ENCODE results near the gene LMO1.

The LMO1 gene

DNA sequence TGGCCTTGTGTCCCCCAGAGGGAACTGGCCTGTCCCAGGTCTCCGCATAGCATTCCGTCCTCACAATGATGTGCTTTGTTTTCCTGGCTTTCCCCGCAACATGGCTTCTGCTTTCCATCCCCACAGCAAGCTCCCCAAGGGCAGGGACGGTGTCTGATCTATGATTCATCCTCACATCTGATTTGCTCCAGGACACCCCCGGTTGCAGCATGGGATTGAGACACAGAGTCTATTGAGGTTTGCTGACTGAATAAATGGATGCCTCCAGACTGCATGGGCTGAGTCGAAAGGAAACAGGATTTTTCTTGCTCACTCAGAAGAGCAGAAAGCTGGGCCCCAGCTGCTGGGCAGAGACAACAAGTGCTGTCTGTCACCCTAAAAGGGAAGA is 40.2 kb downstream of the LMO1 start (continued):
- TF ChIP-seq, protein P1, sequence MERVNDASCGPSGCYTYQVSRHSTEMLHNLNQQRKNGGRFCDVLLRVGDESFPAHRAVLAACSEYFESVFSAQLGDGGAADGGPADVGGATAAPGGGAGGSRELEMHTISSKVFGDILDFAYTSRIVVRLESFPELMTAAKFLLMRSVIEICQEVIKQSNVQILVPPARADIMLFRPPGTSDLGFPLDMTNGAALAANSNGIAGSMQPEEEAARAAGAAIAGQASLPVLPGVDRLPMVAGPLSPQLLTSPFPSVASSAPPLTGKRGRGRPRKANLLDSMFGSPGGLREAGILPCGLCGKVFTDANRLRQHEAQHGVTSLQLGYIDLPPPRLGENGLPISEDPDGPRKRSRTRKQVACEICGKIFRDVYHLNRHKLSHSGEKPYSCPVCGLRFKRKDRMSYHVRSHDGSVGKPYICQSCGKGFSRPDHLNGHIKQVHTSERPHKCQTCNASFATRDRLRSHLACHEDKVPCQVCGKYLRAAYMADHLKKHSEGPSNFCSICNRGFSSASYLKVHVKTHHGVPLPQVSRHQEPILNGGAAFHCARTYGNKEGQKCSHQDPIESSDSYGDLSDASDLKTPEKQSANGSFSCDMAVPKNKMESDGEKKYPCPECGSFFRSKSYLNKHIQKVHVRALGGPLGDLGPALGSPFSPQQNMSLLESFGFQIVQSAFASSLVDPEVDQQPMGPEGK (CRISPR knock-in tag; IDR thresholded peaks at IDR 0.05; ENCODE audit: borderline replicate concordance) = no peak
- TF ChIP-seq ZNF565 (CRISPR knock-in tag; conservative IDR thresholded peaks at IDR 0.05; ENCODE audit: low read depth) (no peak), ZC3H10 (CRISPR knock-in tag; IDR thresholded peaks at IDR 0.05) (no peak), GLIS3 (CRISPR knock-in tag; IDR thresholded peaks at IDR 0.05) (no peak)

DNA sequence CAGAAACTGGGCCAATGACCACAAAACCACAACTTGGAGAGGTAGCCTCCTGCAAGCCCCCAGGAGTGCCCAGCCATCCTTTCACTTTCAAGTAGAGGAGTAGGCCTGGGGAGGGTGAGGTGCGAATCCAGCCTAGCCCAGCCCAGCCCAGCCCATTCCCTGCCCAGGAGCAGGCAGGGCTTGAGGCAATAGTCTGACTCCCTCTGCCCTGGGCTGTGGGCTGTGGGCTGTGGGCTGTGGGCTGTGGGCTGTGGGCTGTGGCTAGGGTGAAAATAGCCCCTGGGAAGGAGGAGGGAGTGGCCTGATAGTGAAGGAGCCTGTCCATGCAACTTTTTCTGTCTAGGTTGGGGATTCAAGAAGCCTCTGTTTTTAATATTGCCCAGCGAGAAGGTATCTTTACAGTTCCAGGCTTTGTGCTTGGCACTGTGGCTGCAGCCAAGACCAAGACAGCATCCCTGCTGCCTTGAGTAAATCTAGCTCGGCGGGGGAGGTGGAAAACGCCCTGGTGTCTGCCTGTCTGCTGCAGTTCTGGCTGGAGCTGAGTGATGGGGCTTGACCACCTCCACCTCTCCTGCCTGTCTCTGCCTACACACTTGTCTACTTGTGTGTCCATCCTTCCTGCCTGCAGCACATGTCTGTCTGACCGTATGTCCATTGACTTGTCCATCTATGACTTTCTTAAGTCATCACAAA is 40.7 kb downstream of the LMO1 start:
- no peak for ATAC-seq
- no peak for TF ChIP-seq ZNF565 (CRISPR knock-in tag; conservative IDR thresholded peaks at IDR 0.05; ENCODE audit: low read depth)
- TF ChIP-seq, protein P2, sequence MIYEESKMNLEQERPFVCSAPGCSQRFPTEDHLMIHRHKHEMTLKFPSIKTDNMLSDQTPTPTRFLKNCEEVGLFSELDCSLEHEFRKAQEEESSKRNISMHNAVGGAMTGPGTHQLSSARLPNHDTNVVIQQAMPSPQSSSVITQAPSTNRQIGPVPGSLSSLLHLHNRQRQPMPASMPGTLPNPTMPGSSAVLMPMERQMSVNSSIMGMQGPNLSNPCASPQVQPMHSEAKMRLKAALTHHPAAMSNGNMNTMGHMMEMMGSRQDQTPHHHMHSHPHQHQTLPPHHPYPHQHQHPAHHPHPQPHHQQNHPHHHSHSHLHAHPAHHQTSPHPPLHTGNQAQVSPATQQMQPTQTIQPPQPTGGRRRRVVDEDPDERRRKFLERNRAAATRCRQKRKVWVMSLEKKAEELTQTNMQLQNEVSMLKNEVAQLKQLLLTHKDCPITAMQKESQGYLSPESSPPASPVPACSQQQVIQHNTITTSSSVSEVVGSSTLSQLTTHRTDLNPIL (CRISPR knock-in tag; IDR thresholded peaks at IDR 0.05; ENCODE audit: low read depth) = no peak
- TF ChIP-seq PPARA (CRISPR knock-in tag; IDR thresholded peaks at IDR 0.05; ENCODE audit: borderline replicate concordance) = no peak
- TF ChIP-seq, protein P3, sequence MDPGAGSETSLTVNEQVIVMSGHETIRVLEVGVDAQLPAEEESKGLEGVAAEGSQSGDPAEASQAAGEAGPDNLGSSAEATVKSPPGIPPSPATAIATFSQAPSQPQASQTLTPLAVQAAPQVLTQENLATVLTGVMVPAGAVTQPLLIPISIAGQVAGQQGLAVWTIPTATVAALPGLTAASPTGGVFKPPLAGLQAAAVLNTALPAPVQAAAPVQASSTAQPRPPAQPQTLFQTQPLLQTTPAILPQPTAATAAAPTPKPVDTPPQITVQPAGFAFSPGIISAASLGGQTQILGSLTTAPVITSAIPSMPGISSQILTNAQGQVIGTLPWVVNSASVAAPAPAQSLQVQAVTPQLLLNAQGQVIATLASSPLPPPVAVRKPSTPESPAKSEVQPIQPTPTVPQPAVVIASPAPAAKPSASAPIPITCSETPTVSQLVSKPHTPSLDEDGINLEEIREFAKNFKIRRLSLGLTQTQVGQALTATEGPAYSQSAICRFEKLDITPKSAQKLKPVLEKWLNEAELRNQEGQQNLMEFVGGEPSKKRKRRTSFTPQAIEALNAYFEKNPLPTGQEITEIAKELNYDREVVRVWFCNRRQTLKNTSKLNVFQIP (CRISPR knock-in tag; IDR thresholded peaks at IDR 0.05; ENCODE audit: borderline replicate concordance, low read depth) = no peak
- TF ChIP-seq RARB (CRISPR knock-in tag; IDR thresholded peaks at IDR 0.05) = no peak
- TF ChIP-seq GLIS3 (CRISPR knock-in tag; IDR thresholded peaks at IDR 0.05) = no peak
- no peak for TF ChIP-seq ZFP30 (CRISPR knock-in tag; IDR thresholded peaks at IDR 0.05)
- no peak for TF ChIP-seq ESRRG (CRISPR knock-in tag; IDR thresholded peaks at IDR 0.05)
- no peak for TF ChIP-seq TOX (CRISPR knock-in tag; IDR thresholded peaks at IDR 0.05; ENCODE audit: borderline replicate concordance)
- no peak for TF ChIP-seq ZFP3 (CRISPR knock-in tag; IDR thresholded peaks at IDR 0.05)
- no peak for TF ChIP-seq ZC3H10 (CRISPR knock-in tag; IDR thresholded peaks at IDR 0.05)
- TF ChIP-seq, protein P1 (CRISPR knock-in tag; IDR thresholded peaks at IDR 0.05; ENCODE audit: borderline replicate concordance) = no peak
- TF ChIP-seq OSR1 (CRISPR knock-in tag; IDR thresholded peaks at IDR 0.05) = no peak
- TF ChIP-seq, protein P4, sequence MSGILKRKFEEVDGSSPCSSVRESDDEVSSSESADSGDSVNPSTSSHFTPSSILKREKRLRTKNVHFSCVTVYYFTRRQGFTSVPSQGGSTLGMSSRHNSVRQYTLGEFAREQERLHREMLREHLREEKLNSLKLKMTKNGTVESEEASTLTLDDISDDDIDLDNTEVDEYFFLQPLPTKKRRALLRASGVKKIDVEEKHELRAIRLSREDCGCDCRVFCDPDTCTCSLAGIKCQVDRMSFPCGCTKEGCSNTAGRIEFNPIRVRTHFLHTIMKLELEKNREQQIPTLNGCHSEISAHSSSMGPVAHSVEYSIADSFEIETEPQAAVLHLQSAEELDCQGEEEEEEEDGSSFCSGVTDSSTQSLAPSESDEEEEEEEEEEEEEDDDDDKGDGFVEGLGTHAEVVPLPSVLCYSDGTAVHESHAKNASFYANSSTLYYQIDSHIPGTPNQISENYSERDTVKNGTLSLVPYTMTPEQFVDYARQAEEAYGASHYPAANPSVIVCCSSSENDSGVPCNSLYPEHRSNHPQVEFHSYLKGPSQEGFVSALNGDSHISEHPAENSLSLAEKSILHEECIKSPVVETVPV (CRISPR knock-in tag; IDR thresholded peaks at IDR 0.05) = no peak
- no peak for TF ChIP-seq CSDC2 (CRISPR knock-in tag; IDR thresholded peaks at IDR 0.05)
- no peak for TF ChIP-seq TCF4 (CRISPR knock-in tag; IDR thresholded peaks at IDR 0.05; ENCODE audit: borderline replicate concordance)
- TF ChIP-seq BACH2 (CRISPR knock-in tag; IDR thresholded peaks at IDR 0.05; ENCODE audit: borderline replicate concordance) = no peak
- TF ChIP-seq ZNF70 (CRISPR knock-in tag; IDR thresholded peaks at IDR 0.05) = no peak
- TF ChIP-seq, protein P5, sequence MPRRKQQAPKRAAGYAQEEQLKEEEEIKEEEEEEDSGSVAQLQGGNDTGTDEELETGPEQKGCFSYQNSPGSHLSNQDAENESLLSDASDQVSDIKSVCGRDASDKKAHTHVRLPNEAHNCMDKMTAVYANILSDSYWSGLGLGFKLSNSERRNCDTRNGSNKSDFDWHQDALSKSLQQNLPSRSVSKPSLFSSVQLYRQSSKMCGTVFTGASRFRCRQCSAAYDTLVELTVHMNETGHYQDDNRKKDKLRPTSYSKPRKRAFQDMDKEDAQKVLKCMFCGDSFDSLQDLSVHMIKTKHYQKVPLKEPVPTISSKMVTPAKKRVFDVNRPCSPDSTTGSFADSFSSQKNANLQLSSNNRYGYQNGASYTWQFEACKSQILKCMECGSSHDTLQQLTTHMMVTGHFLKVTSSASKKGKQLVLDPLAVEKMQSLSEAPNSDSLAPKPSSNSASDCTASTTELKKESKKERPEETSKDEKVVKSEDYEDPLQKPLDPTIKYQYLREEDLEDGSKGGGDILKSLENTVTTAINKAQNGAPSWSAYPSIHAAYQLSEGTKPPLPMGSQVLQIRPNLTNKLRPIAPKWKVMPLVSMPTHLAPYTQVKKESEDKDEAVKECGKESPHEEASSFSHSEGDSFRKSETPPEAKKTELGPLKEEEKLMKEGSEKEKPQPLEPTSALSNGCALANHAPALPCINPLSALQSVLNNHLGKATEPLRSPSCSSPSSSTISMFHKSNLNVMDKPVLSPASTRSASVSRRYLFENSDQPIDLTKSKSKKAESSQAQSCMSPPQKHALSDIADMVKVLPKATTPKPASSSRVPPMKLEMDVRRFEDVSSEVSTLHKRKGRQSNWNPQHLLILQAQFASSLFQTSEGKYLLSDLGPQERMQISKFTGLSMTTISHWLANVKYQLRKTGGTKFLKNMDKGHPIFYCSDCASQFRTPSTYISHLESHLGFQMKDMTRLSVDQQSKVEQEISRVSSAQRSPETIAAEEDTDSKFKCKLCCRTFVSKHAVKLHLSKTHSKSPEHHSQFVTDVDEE (CRISPR knock-in tag; IDR thresholded peaks at IDR 0.05) = no peak

Data from SK-N-SH treated with all-trans-retinoic acid at 6 μM for 48 hours (cell line).